Neural progenitor cell (in vitro differentiated cells): ENCODE measurements around the gene KLHL8. TPM values are rescaled to one million over a fixed set of nuclear protein-coding genes. Genes with fewer than 3 reads are reported as not detected.
A peak's percentile ranks its signal among the peaks of the same experiment; 100 is the strongest.

Experiments used
- DNase-seq: peaks from one replicate; pipeline ENCODE4 v3.0.0-alpha.2; 2016; ENCODE audit warnings: low spot score
- H2AFZ ChIP-seq: fragments of 200-600 bp; sonication (generic); replicated peaks from 2 replicates; pipeline ENCODE4 v1.6.1; 2016; ENCODE audit warnings: antibody characterized with exemption
- H3F3A ChIP-seq: fragments of 200-600 bp; sonication (generic); 2 replicates; pipeline ENCODE4 v1.6.1; 2016; ENCODE audit warnings: antibody characterized with exemption, low read depth
- H3K27ac ChIP-seq: fragments of 200-600 bp; sonication (generic); 2 replicates; pipeline ENCODE4 v1.5.1; 2016; ENCODE audit warnings: mild to moderate bottlenecking
- H3K27me3 ChIP-seq: fragments of 200-600 bp; sonication (generic); 2 replicates; pipeline ENCODE4 v1.6.1; 2016; ENCODE audit warnings: mild to moderate bottlenecking, moderate library complexity
- H3K36me3 ChIP-seq: fragments of 200-600 bp; sonication (generic); 2 replicates; pipeline ENCODE4 v1.5.1; 2016
- H3K4me1 ChIP-seq: fragments of 200-600 bp; sonication (generic); 2 replicates; pipeline ENCODE4 v1.6.1; 2016; ENCODE audit warnings: mixed run types
- H3K4me2 ChIP-seq: fragments of 200-600 bp; sonication (generic); 2 replicates; pipeline ENCODE4 v1.6.1; 2016
- H3K4me3 ChIP-seq: fragments of 200-600 bp; sonication (generic); 2 replicates; pipeline ENCODE4 v1.5.1; 2016
- H3K79me2 ChIP-seq: fragments of 200-600 bp; sonication (generic); 2 replicates; pipeline ENCODE4 v1.6.1; 2016; ENCODE audit warnings: low read depth
- H3K9ac ChIP-seq: fragments of 200-600 bp; sonication (generic); 2 replicates; pipeline ENCODE4 v1.6.1; 2016
- H3K9me3 ChIP-seq: fragments of 200-600 bp; sonication (generic); 2 replicates; pipeline ENCODE4 v1.5.1; 2016; ENCODE audit warnings: low read depth
- H4K20me1 ChIP-seq: fragments of 200-600 bp; sonication (generic); 2 replicates; pipeline ENCODE4 v1.6.1; 2016; ENCODE audit warnings: low read depth
- H3K27ac Mint-ChIP-seq: 3 replicates; pipeline ENCODE4 v1.8.0; 2021; ENCODE audit warnings: mixed read lengths
- H3K27me3 Mint-ChIP-seq: 2 replicates; pipeline ENCODE4 v1.8.0; 2022; ENCODE audit warnings: low read depth, mild to moderate bottlenecking, inconsistent platforms, moderate library complexity, mixed read lengths; ENCODE audit not compliant: insufficient read depth
- H3K36me3 Mint-ChIP-seq: 3 replicates; pipeline ENCODE4 v1.8.0; 2021; ENCODE audit warnings: mixed read lengths
- H3K4me1 Mint-ChIP-seq: 3 replicates; pipeline ENCODE4 v1.8.0; 2021; ENCODE audit warnings: mixed read lengths
- H3K4me3 Mint-ChIP-seq: 3 replicates; pipeline ENCODE4 v1.8.0; 2021; ENCODE audit warnings: mild to moderate bottlenecking, moderate library complexity, mixed read lengths
- H3K9me3 Mint-ChIP-seq: 3 replicates; pipeline ENCODE4 v1.8.0; 2020; ENCODE audit warnings: mixed read lengths
- CTCF ChIP-seq: fragments of 200-600 bp; sonication (generic); IDR thresholded peaks from 2 replicates; pipeline ENCODE4 v1.5.1; 2017; ENCODE audit warnings: antibody characterized with exemption, mild to moderate bottlenecking
- EZH2 ChIP-seq: fragments of 200-600 bp; sonication (generic); IDR thresholded peaks from 2 replicates; pipeline ENCODE4 v1.6.1; 2017; ENCODE audit warnings: antibody characterized with exemption, mild to moderate bottlenecking, moderate library complexity
- EZH2phosphoT487 ChIP-seq: fragments of 200-600 bp; sonication (generic); IDR thresholded peaks from 2 replicates; pipeline ENCODE4 v1.6.1; 2017; ENCODE audit warnings: antibody characterized with exemption
- total RNA-seq: library from RNA; depleted of rRNA; stranded (reverse); fragments of >200 nt; gene quantifications from 2 replicates; pipeline ENCODE4 v1.2.3, GENCODE V29; 2015; ENCODE audit warnings: low replicate concordance

The KLHL8 gene
- total RNA-seq, 1 donor from 2014 or later: 20.3 TPM

- Histone ChIP-seq H3K4me2 (no peak overlapping the region), H3K27ac (no peak overlapping the region), H3K4me1 (peaks cover 5% of the 10 kb centered on the region), H3K79me2 (peaks cover 19% of the 10 kb centered on the region), H3K27me3 (no peaks in the 10 kb centered on the region), H3K9ac (no peak overlapping the region), H3K36me3 (peaks cover 4% of the 10 kb centered on the region), H3F3A (no peaks in the 10 kb centered on the region), H4K20me1 (peaks cover 5% of the 10 kb centered on the region), H2AFZ (no peak overlapping the region), H3K4me3 (no peak overlapping the region), H3K9me3 (no peaks in the 10 kb centered on the region)
- H3K27me3 Mint-ChIP-seq: no peaks in the 10 kb centered on the region
- peaks cover 3% of the 10 kb centered on the region for H3K4me1 Mint-ChIP-seq
- no peak overlapping the region for H3K4me3 Mint-ChIP-seq
- H3K9me3 Mint-ChIP-seq: no peaks in the 10 kb centered on the region
- no peak overlapping the region for H3K27ac Mint-ChIP-seq
- peaks cover 36% of the 10 kb centered on the region for H3K36me3 Mint-ChIP-seq
- no peak for DNase-seq
- TF ChIP-seq EZH2 (no peak), CTCF (no peak), EZH2phosphoT487 (no peak)
Observed at GRCh38 chr4:87126056-87126455, 94.4 kb downstream of the KLHL8 start.

- Histone ChIP-seq H3K9me3 (no peaks in the 10 kb centered on the region), H3K27me3 (no peaks in the 10 kb centered on the region), H3K27ac (no peak overlapping the region), H3K4me1 (peaks cover 2% of the 10 kb centered on the region), H3K9ac (no peak overlapping the region), H4K20me1 (peaks cover 6% of the 10 kb centered on the region), H3K4me2 (no peak overlapping the region), H3K36me3 (no peaks in the 10 kb centered on the region), H3F3A (no peaks in the 10 kb centered on the region), H2AFZ (no peak overlapping the region), H3K79me2 (peaks cover 31% of the 10 kb centered on the region), H3K4me3 (no peak overlapping the region)
- DNase-seq: no peak
- Mint-ChIP-seq H3K4me1 (peaks cover 16% of the 10 kb centered on the region), H3K36me3 (peaks cover 41% of the 10 kb centered on the region), H3K9me3 (no peaks in the 10 kb centered on the region), H3K27ac (no peak overlapping the region), H3K4me3 (no peak overlapping the region), H3K27me3 (no peaks in the 10 kb centered on the region)
- TF ChIP-seq EZH2phosphoT487 (no peak), CTCF (no peak), EZH2 (no peak)
Observed at GRCh38 chr4:87122252-87122651, 98.2 kb downstream of the KLHL8 start.

- no peaks in the 10 kb centered on the region for H3K27me3 ChIP-seq
- H2AFZ ChIP-seq: no peak overlapping the region
- no peaks in the 10 kb centered on the region for H3K27me3 Mint-ChIP-seq
- H3K36me3 Mint-ChIP-seq: peaks cover 41% of the 10 kb centered on the region
- H3F3A ChIP-seq: no peaks in the 10 kb centered on the region
- peaks cover 31% of the 10 kb centered on the region for H3K79me2 ChIP-seq
- H4K20me1 ChIP-seq: peaks cover 12% of the 10 kb centered on the region
- no peaks in the 10 kb centered on the region for H3K36me3 ChIP-seq
- H3K4me2 ChIP-seq: no peak overlapping the region
- no peaks in the 10 kb centered on the region for H3K9me3 ChIP-seq
- TF ChIP-seq EZH2 (no peak), CTCF (no peak), EZH2phosphoT487 (no peak)
- H3K4me1 ChIP-seq: peaks cover 6% of the 10 kb centered on the region
- no peaks in the 10 kb centered on the region for H3K9me3 Mint-ChIP-seq
- H3K4me3 ChIP-seq: no peak overlapping the region
- H3K9ac ChIP-seq: no peak overlapping the region
- peak overlapping the region; percentile 87 for H3K27ac Mint-ChIP-seq
- DNase-seq: no peak
- H3K27ac ChIP-seq: no peak overlapping the region
- H3K4me3 Mint-ChIP-seq: no peak overlapping the region
- peaks cover 22% of the 10 kb centered on the region for H3K4me1 Mint-ChIP-seq
Observed at GRCh38 chr4:87121341-87122065, 98.9 kb downstream of the KLHL8 start.
